ENCODE measurements around the gene BDP1.
"Not testable (repeated sequence)": the region's sequence is repeated elsewhere in the genome, so short reads cannot be mapped to it uniquely, and the experiment has no call there.

BDP1 gene

DNA sequence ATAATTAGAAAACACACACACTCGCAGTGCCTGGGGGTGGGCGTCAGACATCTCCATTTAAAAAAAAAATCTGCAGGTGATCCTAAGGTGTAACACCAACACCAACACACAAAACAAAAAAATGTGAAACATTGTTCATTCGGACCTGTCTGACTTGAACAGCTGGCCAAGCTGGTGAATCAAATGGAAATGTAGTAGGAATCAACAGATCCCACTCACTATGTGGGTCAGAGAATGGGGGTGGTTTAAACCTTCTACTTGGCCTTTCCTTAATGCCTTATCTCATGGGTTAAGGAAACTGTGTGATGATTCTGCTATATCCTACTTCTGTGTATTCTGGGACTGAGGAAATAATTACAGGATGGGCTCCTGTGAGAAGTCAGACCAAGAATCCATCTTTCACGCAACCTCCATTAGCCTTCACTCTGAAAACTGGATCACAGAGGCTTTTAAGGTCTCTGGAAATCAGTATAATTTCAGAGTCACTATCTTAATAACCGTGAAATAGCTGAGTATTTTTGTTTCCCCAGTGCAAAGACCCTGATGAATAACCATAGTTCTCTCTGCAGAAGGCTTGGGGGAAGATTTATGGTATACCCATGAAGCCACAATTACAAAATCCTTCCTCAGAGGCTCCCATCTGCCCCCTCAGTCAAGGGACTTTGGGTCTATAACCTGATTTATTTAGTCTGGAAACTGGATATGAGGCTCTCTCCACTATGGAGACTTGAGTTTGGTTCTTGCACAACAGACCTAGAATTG, 114.5 kb downstream of the BDP1 start:
- DNase-seq (ENCODE audit: low read depth) = no peak

DNA sequence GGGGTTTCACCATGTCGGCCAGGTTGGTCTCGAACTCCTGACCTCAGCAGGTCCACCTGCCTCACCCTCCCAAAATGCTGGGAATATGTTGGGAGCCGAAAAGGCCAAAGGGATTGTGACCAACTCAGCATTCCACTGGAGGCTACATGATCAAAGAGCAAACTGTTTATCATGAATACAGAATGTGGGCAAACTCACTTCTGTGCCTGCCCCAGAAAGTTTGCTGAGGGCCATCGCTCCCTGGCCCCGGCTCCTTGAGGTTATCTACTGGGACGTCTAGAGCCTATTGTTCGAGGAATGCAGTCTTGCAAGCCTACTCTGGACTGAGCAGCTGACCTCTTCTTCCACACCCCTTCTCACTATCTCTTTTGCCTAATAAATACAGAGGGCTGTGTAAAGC, 116.4 kb downstream of the BDP1 start:
- DNase-seq (ENCODE audit: low read depth) = not testable (repeated sequence)

- DNase-seq (ENCODE audit: low read depth) = no peak
Observed at GRCh38 chr5:71573591-71573990, 118.1 kb downstream of the BDP1 start.

GRCh38 chr5:71575588-71575987, 120.1 kb downstream of the BDP1 start:
- DNase-seq (ENCODE audit: low read depth) = not testable (repeated sequence)

DNA sequence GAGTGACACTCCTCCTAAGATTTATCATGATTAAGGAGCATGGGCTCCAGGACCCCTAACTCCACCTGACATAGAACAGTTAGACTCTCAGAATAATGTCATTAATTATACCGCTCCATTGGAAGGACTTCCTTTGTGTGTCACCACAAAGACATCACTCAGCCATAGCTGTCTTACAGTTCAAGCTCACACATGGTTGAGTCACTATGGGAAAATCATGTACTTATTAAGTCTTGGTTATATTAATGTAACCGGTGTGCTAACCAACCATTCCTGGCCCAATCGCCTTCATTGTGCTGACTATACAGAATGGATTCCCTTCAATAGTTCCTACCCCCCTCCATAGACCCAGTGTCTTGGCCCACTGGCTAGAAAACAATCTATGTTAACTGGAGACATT, 120.8 kb downstream of the BDP1 start:
- no peak for DNase-seq (ENCODE audit: low read depth)

- not testable (repeated sequence) for DNase-seq (ENCODE audit: low read depth)
Observed at GRCh38 chr5:71577839-71578238, 122.4 kb downstream of the BDP1 start.

DNA sequence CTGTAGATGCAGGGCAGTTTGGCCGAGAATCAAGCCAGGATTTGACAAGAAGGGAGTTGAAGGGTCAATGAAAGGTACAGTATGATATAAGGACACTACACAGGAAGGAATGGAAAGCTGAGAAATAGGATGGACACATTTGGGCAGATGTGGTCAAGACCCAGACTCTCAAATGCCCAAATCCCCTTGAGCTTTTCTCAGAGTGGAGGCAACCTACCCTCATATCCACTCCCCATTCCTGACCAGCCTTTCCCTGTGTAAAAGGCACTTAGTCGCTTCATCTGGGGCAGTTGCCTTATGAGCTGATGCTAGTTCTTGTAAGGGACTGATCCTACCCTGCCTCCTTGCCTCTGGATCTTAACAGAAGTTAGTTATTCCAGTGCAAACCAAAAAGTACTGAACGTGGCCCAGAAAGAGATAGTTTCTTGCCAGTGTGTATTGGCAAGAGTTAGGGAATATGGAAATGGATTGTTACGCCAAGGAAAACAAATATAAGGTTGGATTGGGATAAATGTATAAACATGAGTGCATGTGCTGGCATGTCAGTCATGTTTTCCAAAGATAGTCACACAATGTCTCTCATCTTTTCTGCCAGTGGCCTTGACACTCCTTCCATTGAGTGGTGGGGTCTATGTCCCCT, 127.6 kb downstream of the BDP1 start:
- DNase-seq (ENCODE audit: low read depth) = no peak

DNA sequence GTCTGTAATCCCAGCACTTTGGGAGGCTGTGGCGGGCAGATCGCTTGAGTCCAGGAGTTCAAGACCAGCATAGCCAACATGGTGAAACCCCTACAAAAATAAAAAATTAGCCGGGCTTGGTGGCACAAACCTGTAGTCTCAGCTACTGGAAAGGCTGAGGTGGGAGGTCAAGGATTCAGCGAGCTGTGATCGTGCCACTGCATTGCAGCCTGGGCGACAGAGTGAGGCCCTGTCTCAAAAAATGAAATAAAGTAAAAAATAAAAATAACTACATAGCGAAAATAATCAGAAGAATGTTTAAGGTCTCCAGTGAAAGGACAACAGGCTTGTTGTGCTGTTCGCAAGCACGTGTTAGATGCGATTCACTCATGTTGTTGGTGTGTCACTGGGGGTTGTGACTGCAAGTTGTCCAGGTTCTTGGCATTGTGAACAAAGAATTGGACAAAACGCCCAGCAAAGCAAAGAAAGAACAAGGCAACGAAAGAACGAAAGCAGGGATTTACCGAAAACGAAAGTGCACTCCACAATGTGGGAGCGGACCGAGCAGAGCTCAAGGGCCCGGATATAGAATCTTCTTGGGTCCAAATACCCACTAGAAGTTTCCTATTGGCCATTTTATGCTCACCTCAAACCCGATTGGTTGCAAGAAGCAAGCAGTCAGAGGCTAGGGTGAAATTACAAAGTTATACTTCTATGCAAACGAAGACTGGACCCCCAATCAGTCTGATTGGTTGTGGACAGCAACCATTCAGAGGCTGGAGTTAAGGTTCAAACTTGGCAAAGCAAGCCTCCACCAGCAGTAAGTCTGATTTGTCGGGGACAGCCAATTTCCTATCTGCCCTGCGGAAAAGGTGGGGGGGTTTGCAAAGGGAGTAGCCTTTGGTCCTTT, 130.8 kb downstream of the BDP1 start:
- DNase-seq (ENCODE audit: low read depth) = no peak

- DNase-seq (ENCODE audit: low read depth) = peak; percentile 62
Observed at GRCh38 chr5:71586941-71587765, 131.7 kb downstream of the BDP1 start, which contains the start of gene MCCC2. TSS of gene MCCC2 (plus strand) at chr5:71587340. CDS start at chr5:71587426, 86 bp downstream.

DNA sequence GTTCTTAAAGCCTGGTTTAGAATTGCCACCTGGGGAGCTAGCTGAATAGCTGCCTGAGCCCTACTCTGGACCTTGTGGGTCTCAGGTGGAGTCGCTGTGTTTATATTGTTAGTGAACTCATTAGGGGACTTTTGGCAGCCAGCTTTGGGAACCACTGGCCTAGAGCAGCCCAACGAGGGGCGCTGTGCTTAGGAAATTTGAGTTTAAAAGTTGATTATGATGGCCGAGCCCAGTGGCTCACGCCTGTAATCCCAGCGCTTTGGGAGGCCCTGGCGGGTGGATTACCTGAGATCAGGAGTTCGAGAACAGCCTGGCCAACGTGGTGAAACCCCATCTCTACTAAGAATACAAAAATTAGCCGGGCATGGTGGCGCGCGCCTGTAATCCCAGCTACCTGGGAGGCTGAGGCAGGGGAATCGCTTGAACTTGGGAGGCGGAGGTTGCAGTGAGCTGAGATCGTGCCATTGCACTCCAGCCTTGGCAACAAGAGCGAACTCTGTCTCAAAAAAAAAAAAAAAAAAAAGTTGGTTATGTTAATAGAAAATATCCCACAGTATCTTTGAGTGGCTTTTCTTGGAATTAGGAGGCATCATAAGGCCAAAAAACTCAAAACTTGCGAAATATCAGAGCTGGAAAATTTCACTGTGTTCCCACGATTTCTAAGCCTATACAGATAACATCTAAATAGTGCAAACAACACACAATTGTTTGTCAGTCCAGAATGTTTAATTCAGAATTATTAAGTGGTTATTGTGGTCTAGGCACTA, 132.5 kb downstream of the BDP1 start:
- no peak for DNase-seq (ENCODE audit: low read depth)

DNA sequence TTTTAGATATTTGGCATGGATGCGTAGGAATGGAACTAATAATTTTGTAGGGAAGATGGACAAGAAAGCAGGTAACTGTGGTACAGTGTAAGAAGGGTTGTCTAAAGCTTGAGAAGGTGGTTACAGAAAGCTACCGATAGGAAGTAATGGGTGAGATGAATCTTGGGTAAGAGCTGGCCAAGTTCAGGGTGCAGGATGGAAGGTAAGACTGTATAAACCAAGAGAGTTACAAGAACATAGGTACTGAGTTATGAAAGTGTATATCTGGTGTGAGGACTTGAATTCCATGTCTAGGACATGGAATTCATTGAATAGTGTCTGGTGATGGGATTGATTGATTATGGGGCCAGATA, 133.1 kb downstream of the BDP1 start:
- no peak for DNase-seq (ENCODE audit: low read depth)

GRCh38 chr5:71589903-71590302, 134.5 kb downstream of the BDP1 start:
- DNase-seq (ENCODE audit: low read depth) = no peak

DNA sequence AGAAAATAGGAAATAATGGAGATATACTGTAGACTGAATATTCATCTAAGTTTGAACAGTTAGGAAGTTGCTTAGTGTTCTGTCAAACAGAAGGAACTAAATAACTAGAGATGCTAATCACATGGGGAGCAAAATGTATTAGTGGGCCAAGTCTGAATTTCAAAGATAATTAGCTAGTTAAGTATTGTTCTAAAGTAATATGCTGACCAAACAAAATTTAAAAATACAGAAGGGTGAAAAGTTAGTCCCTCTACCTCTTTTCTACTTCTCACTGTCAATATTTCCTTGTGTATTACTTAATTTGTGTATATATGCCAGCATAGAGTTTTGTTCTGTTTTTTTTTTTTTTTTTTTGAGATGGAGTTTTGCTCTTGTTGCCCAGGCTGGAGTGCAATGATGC, 135.6 kb downstream of the BDP1 start:
- no peak for DNase-seq (ENCODE audit: low read depth)

GRCh38 chr5:71596169-71596568, 140.7 kb downstream of the BDP1 start:
- no peak for DNase-seq (ENCODE audit: low read depth)

DNA sequence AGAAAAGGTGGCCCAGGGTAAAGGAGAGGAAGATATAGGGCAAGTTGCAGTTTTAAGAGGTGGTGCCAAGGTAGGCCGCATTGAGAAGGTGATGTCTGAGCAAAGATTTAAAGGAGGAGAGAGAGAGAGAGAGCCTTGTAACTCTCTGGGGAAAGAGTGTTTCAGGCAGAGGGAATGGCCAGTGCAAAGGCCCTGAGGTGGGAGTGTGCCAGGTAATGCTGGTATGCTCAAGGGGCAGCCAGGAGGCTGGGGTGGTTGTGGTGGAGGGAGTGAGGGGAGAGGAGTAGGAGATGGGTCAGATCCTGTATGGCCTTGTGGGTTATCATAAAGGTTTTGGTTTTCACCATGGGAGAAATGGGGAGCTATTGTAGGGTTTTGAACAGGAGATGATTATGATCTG, 141.6 kb downstream of the BDP1 start:
- DNase-seq (ENCODE audit: low read depth) = no peak

- DNase-seq (ENCODE audit: low read depth) = no peak
Observed at GRCh38 chr5:71600783-71601182, 145.3 kb downstream of the BDP1 start.

DNA sequence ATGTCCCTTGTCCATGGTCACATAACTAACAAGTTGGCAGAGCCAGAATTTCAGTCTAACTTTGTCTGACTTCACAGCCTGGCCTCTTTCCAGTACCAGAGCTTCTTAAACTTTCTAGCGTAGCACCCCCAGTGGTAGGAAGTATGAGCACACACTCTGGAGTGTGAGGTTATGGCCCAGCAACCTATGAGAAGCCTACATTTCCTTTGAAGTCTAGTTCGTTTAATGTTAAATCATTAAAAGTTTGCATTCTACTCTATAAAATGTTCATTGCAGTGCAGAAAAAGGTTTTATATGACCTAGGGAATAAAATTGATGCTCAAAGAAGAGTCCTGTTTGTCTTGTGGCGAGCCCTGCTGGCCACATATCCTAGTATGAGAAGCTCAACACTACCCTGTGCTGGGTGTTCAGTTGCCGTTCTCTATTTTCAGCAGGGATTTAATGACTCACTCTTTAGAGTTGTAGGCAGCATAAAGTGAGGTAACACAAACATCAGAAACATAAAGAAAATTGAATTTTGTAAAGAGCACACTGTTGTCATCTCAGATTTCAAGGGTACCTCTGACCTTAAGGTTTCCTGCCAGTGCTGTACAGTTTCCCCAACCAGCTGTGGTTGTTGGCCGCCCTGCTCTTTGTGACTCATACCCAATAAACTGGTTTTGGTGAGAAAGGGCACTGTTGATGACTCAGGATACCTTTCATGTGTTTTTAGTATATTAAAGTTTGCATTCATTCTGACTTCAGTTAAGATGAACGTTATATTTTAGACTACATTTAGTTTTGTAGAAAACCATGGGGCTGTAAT, 146.0 kb downstream of the BDP1 start:
- DNase-seq (ENCODE audit: low read depth) = peak; percentile 61

GRCh38 chr5:71609916-71610315, 154.5 kb downstream of the BDP1 start:
- DNase-seq (ENCODE audit: low read depth) = not testable (repeated sequence)

DNA sequence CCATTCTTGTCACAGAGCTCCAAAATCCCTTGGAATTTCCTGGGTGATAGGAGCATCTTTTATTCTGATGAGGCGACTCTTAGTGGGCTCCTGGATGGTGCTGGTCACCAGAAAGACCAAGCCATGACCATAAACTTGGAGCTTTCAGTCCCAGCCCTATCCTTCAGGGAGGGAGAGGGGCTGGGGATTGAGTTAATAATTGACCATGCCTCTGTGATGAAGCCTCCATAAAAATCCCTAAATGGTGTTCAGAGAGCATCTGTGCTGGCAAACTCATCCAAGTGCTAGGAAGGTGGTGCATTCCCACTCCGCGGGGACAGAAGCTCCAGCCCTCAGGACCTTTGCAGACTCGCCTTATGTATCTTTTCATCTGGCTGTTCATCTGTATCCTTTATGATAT, 160.4 kb downstream of the BDP1 start:
- DNase-seq (ENCODE audit: low read depth) = no peak

Data from HS-27A (cell line).